NOMO-1 treated with DMSO at 0.1 percent for 48 hours (cell line): ENCODE data around the gene CCDC107.

Experiments
- DNase-seq: peaks from one replicate; lab custom pipeline; 2025; ENCODE audit not compliant: unreplicated experiment; lab: John Stamatoyannopoulos, UW

The CCDC107 gene

DNA sequence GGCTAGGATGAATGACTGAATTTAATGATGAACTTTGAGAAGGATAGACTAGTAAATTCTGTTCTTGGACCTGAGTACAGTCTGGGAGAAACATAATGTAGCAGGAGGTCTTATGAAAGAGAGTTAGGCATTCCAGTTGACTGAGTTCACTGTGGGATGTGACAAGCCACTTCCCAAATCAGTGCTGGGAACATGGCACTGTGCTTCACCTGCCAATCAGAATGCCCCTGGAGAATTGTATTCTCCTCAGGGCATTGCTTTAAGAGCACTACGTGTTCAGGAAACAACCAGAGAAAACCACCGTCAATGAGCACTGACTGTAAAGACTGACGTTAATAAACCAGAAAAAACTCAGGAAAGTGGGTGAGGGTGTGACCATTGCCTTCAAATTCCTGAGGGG is 1.2 kb downstream of the CCDC107 start:
- no peak for DNase-seq

DNA sequence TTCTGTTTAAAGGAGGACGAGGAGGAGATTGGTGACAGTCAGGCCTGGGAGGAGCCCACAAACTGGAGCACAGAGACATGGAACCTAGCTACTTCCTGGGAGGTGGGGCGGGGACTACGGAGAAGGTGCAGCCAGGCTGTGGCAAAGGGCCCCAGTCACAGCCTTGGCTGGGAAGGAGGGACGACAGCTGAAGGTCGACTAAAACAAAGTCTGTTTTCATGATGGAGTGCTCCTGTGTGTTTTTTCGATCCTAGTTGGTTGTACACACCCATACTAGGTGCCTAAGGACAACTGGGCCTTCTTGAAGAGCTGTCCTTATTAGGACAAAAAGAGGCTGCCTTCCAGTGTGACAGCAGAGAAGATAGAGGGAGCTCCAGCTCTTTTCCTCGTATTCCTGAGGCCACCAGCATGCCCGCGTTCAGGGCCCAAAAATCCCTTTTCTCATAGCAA is 2.9 kb downstream of the CCDC107 start:
- DNase-seq: no peak

DNA sequence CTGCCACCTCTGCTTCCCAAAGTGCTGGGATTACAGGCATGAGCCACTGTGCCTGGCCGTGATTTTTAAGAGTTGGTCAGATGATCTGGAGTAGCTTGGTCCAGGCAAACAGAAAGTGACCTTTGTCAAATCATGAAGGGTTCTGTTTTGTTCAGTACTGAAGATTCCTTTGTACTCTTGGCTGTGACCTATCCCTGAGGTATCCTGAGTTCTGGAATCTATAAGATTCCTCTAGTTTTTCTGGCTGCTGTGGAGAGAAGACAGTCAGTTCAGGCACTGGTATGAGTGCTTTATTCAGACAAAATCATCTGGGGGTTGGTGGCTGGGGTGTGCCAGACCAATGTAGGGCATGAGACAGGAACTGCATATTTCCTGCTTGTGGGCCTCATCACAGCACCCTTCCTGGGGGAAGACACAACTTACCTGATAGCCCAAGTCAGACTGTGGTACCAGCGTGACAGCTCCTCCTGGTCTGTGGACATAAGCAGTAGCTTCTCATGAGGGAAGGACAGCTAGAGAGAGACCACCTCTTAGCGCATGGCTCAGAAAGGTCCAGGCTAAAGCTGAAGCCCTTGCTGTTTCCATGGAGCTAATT is 3.8 kb downstream of the CCDC107 start:
- no peak for DNase-seq

DNA sequence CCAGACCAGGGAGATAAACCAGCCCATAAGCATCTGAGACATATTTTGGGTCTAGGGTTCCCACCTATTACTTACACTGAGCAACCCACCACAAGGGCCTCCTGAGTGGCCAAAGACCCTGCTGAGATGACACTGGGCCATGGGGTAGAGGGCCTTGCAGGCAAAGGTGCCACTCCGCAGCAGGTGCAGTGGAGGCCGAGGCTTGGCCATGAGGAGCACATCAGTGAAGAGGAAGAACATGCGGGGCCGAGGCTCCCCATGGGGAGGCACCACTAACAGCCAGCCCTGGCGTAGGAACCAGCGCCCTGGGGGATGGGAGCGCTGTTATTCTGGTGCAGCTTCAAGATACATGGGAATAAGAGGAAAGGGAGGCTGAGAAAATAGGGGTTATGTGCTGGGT is 4.3 kb downstream of the CCDC107 start:
- no peak for DNase-seq

DNA sequence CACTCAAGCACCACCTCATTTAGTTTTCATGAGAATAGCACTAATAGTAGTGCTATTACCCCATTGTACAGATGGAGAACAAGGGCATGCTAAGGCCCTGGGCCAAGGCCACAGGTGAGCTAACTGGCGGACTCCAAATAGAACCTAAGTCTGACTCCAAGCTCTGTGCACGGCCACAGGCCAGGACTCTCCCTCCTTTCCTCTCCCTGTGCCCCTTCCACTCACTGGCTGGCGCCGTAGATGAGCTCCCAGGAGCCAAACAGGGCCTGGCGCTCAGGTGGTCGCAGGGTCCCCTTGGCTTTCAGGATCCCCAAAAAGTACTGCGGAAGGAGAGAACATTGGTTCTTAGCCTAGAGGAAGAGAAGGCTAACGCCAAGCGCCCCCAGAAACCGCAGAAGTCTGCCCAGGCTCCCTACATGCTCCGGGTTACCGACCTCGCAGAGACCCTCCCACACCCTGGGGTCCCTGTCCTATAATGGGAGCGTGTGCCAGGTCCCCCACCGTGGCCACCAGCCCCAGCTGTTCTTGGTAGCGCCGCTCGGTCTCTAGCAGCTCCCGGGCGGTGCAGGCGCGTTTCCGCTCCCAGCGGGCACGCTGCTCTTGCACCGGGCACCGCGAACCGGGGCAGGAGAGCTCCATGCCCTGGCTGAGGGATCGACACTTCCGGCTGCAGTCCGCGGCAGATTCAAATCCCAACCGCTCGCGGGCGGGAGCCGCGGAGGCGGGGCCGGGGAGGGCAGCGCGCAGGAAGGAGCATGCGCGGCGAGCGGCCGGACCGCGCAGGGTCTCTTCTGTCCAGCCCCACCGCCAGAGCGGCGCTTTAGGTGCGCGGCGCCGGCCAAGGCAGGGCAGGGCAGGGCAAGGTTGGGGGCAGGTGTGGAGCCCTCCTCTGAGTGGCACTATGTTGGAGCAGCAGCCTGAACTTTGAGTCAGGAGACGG is 6.7 kb downstream of the CCDC107 start, which contains the start of gene ARHGEF39:
ARHGEF39 (minus strand) TSS at position 665 of the 940 bp plus-strand sequence; CDS start at position 639, 26 bp downstream.
- peak; percentile 81 for DNase-seq

DNA sequence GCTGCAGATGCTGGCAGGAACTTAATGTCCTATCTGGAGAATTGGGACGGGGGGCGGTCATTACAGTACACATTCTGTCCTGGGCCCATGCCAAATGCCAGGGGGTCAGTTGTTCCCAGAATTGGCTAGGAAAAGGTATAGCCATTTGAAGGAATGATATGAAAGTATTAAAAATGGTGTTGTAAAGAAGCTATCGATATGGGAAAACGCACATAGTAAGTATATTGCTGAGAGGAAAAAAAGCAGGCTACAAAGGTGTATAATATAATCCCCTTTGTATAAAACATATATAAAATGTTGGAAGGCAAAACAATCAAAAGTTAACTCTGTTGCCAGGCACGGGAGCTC is 7.4 kb downstream of the CCDC107 start:
- DNase-seq: no peak

DNA sequence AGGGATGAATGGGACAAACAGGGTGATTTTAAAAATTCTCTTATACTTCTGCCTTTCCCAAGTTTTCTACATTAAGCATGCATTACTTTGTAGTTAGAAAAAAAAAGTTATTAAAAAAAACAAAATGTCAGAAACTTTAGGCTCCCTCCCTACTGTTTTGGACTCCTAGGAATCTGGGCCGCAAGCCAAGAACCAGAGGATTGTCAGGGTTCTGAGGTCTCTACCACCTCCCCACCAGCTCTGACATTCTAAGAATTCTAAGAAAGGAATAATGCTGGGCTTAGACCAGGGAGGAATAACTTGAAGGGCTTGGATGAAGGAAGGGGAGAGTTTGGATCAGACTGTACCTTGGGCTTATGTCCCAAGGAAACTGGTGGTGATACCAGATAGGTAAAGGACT is 8.0 kb downstream of the CCDC107 start:
- no peak for DNase-seq

DNA sequence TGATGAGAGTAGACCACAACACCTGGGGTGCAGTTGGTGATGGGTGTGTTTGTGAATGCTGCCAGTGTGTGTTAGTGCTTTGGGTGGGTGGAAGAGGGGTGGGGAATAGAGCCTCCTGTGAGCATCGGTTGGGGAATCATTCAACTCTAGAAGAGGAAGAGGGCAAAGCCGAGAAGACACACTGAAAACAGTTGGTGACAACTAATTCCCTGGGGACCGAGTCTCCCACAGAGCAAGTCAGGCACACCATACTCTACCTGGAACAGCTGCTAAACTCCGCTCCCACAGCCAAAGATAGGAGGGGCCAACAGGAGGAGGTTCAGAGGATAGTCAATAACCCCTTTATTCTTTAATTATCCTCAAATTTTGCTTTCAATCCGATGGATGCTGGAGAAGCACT is 8.5 kb downstream of the CCDC107 start:
- DNase-seq: no peak

DNA sequence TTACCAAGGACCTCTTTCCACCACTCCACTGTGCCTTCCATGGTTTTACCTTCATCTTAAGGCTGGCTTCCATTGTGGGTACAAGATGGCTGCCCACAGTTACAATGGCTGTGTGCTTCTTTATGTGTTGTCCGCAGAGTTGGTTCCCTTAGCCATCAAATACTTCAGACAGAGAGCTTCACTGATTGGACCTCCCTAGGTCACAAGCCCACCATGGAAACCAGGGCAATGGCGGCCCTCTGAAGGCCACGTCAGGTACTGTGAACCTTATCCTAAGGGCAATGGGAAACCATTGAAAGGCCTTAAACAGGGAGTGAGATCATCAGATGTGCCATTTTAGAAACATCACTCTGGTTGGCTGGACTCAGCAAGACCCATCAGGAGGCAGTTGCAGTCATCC is 9.8 kb downstream of the CCDC107 start:
- DNase-seq: no peak

DNA sequence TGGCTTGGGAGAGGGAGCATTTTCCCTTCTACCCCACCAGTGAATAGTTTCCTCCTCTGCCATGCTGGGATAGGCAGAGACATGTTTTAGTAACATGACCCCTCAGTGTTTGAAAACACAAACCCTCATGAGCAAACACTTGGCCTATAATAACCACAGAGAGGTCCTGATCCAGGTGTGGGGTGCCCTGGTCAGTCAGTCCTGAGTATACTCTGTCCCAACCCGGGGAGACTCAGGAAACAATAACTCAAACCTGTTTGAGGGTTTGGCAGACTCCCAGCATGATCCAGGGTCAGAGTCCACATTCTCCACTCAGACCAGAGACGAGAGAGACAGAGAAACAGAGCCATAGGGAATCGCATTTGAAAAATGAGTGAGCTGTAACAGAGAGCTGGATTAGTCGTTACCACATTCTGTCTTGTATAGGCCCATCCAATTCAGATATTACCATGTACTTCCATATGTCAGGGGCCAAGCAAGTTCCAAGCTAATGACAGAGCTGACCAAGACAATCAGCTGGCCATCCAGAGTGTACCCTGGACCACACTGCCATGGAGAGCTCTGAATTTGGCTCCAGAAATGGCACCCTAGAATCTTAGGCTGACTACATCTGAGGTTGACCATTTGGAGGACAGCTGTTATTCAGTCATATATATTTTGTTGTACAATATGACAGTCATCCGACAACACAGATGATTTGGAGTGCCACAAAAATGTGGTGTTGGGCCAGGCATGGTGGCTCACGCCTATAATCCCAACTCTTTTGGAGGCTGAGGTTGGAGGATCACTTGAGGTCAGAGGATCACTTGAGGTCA is 11.4 kb downstream of the CCDC107 start:
- no peak for DNase-seq

DNA sequence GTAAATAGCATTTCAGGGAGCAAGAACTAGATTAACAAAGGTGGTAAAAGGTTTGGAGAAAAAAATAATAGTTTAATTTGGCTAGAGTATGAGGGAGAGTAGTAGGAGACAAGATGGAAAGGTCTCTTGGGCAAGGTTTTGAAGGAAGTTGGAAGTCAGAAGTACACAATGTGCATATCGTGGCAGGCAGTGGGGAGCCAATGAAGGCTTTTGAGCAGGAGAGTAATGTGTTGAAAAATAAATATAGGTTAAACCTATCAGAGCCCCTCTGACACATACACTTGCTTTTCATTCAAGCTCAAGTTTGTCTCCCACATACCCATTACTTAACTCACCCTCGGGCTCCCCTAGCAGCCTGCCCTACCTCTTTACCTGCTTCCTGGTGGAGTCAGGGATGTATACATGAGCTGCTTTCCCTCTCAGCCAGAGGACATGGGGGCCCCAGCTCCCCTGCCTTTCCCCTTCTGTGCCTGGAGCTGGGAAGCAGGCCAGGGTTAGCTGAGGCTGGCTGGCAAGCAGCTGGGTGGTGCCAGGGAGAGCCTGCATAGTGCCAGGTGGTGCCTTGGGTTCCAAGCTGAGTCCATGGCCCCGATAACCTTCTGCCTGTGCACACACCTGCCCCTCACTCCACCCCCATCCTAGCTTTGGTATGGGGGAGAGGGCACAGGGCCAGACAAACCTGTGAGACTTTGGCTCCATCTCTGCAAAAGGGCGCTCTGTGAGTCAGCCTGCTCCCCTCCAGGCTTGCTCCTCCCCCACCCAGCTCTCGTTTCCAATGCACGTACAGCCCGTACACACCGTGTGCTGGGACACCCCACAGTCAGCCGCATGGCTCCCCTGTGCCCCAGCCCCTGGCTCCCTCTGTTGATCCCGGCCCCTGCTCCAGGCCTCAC is 15.3 kb downstream of the CCDC107 start, which contains the start of gene CA9:
CA9 (plus strand) TSS at position 797 of the 893 bp plus-strand sequence; CDS start at position 829, 32 bp downstream.
- no peak for DNase-seq

DNA sequence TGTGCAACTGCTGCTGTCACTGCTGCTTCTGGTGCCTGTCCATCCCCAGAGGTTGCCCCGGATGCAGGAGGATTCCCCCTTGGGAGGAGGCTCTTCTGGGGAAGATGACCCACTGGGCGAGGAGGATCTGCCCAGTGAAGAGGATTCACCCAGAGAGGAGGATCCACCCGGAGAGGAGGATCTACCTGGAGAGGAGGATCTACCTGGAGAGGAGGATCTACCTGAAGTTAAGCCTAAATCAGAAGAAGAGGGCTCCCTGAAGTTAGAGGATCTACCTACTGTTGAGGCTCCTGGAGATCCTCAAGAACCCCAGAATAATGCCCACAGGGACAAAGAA is 15.9 kb downstream of the CCDC107 start:
- DNase-seq: no peak

DNA sequence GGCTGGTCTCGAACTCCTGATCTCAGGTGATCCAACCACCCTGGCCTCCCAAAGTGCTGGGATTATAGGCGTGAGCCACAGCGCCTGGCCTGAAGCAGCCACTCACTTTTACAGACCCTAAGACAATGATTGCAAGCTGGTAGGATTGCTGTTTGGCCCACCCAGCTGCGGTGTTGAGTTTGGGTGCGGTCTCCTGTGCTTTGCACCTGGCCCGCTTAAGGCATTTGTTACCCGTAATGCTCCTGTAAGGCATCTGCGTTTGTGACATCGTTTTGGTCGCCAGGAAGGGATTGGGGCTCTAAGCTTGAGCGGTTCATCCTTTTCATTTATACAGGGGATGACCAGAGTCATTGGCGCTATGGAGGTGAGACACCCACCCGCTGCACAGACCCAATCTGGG is 17.1 kb downstream of the CCDC107 start:
- no peak for DNase-seq

DNA sequence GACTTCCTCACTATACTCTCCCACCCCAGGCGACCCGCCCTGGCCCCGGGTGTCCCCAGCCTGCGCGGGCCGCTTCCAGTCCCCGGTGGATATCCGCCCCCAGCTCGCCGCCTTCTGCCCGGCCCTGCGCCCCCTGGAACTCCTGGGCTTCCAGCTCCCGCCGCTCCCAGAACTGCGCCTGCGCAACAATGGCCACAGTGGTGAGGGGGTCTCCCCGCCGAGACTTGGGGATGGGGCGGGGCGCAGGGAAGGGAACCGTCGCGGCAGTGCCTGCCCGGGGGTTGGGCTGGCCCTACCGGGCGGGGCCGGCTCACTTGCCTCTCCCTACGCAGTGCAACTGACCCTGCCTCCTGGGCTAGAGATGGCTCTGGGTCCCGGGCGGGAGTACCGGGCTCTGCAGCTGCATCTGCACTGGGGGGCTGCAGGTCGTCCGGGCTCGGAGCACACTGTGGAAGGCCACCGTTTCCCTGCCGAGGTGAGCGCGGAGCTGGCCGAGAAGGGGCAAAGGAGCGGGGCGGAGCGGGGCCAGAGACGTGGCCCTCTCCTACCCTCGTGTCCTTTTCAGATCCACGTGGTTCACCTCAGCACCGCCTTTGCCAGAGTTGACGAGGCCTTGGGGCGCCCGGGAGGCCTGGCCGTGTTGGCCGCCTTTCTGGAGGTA is 17.8 kb downstream of the CCDC107 start:
- DNase-seq: no peak

DNA sequence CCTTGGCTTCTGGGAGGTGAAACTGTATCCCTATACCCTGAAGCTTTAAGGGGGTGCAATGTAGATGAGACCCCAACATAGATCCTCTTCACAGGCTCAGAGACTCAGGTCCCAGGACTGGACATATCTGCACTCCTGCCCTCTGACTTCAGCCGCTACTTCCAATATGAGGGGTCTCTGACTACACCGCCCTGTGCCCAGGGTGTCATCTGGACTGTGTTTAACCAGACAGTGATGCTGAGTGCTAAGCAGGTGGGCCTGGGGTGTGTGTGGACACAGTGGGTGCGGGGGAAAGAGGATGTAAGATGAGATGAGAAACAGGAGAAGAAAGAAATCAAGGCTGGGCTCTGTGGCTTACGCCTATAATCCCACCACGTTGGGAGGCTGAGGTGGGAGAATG is 21.0 kb downstream of the CCDC107 start:
- DNase-seq: no peak

DNA sequence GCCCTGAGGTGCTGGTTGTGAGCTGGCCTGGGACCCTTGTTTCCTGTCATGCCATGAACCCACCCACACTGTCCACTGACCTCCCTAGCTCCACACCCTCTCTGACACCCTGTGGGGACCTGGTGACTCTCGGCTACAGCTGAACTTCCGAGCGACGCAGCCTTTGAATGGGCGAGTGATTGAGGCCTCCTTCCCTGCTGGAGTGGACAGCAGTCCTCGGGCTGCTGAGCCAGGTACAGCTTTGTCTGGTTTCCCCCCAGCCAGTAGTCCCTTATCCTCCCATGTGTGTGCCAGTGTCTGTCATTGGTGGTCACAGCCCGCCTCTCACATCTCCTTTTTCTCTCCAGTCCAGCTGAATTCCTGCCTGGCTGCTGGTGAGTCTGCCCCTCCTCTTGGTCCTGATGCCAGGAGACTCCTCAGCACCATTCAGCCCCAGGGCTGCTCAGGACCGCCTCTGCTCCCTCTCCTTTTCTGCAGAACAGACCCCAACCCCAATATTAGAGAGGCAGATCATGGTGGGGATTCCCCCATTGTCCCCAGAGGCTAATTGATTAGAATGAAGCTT is 21.8 kb downstream of the CCDC107 start:
- DNase-seq: no peak

DNA sequence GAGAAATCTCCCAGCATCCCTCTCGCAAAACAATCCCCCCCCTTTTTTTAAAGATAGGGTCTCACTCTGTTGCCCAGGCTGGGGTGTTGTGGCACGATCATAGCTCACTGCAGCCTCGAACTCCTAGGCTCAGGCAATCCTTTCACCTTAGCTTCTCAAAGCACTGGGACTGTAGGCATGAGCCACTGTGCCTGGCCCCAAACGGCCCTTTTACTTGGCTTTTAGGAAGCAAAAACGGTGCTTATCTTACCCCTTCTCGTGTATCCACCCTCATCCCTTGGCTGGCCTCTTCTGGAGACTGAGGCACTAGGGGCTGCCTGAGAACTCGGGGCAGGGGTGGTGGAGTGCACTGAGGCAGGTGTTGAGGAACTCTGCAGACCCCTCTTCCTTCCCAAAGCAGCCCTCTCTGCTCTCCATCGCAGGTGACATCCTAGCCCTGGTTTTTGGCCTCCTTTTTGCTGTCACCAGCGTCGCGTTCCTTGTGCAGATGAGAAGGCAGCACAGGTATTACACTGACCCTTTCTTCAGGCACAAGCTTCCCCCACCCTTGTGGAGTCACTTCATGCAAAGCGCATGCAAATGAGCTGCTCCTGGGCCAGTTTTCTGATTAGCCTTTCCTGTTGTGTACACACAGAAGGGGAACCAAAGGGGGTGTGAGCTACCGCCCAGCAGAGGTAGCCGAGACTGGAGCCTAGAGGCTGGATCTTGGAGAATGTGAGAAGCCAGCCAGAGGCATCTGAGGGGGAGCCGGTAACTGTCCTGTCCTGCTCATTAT is 22.4 kb downstream of the CCDC107 start:
- DNase-seq: no peak

DNA sequence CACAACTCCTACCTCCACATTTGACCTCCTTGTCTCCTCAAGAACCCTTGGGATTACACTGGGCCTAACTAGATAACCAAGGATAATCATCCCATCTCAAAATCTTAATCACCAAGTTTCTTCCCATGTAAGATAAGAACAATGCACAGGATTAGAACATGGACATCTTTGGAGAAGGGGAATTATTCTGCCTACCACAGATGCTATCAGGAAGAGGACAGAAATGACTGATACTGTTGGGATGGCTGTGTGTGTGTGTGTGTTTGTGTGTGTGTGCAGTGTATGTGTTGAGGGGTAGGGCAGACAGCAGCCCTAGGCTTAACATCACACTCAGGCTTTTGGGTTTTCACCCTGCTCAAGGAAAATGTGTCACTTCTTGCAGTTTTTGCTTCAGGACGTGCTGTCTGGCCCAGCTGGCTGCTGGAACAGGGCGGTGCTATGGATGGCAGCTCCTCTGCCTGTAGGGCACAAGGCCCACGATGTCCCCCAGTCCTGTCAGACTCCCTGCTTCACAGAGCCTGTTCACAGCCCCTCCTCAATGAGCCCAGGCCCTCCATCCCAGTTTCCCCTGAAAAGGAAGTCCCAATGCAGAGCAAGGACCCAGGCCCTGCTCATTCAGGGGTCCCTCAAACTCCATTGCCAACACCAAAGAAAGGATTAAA is 23.4 kb downstream of the CCDC107 start:
- DNase-seq: no peak
